ENCODE results near the gene WNT9B. TPM values are rescaled to one million over a fixed set of nuclear protein-coding genes. Genes with fewer than 3 reads are reported as not detected.

Gene WNT9B
- total and polyA plus RNA-seq, 2 of the 13 experiments (the other 11 are each of a cell fraction or from before 2014, with no cell fraction given), result not detected

DNA sequence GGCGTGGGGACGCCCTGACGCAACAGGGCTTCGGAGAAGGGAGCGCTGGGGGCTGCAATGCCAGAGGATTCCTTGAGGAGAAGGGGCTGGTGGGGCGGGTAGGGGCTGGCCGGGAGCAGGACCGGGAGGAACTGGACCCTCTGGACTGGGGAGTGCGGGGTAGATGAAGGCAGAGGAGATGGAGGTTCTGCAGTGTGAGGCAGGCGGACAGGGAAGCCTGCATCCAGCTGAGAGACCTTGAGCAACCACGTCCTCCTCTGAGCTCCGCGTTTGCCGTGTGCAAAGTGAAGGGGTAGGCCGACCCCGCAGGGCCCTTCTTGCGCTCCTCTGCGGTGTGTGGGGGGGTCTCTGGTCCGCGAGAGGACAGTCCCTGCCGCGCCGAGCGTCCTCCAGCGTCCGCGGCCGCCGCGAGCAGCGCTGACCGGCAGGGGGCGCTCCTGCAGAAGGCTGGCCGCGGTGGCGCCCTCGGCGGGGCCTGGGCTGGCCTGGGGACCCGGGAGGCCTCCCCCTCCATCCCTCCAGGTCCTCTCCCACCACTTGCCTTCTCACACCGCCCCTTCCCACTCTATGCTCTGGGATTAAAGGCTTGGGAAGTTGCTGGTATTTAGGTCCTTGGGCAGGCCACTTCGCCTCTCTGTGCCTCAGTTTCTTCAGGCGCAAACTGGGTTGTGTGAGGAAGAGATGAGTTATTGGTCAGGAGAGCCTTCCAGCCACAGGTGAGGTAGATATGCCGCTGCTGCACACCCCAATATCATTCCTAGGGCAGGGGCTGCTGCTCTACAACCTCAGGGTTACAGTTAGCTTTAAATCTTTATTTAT is 9.6 kb upstream of the WNT9B start (continued):
- TF ChIP-seq MXD4 (CRISPR knock-in tag; IDR thresholded peaks at IDR 0.05) (peak; percentile 69; the same call in 1 of the 2 replicates), ATRX (CRISPR knock-in tag; IDR thresholded peaks at IDR 0.05; ENCODE audit: borderline replicate concordance) (no peak), PHF8 (CRISPR knock-in tag; IDR thresholded peaks at IDR 0.05) (no peak), RNF2 (conservative IDR thresholded peaks at IDR 0.05; ENCODE audit: low read depth) (no peak), PAX8 (CRISPR knock-in tag; IDR thresholded peaks at IDR 0.05; ENCODE audit: borderline replicate concordance) (0 out of 2 replicates have a peak, but pooled peaks have one; percentile 43), SAP130 (CRISPR knock-in tag; IDR thresholded peaks at IDR 0.05; ENCODE audit: low read depth) (no peak), ATF1 (CRISPR knock-in tag; IDR thresholded peaks at IDR 0.05) (no peak), IRF2 (CRISPR knock-in tag; IDR thresholded peaks at IDR 0.05) (0 out of 2 replicates have a peak, but pooled peaks have one; percentile 31), ZNF776 (CRISPR knock-in tag; IDR thresholded peaks at IDR 0.05) (no peak), ZNF430 (CRISPR knock-in tag; IDR thresholded peaks at IDR 0.05) (no peak), BRCA1 (CRISPR knock-in tag; IDR thresholded peaks at IDR 0.05) (no peak), ZZZ3 (CRISPR knock-in tag; IDR thresholded peaks at IDR 0.05; ENCODE audit: borderline replicate concordance) (no peak), ZNF383 (CRISPR knock-in tag; IDR thresholded peaks at IDR 0.05; ENCODE audit: borderline replicate concordance) (no peak), MEIS2 (CRISPR knock-in tag; IDR thresholded peaks at IDR 0.05) (no peak), SP2 (CRISPR knock-in tag; IDR thresholded peaks at IDR 0.05) (peak; percentile 44; the same call in 1 of the 2 replicates), JUND (CRISPR knock-in tag; IDR thresholded peaks at IDR 0.05) (no peak), ATAD3A (CRISPR knock-in tag; IDR thresholded peaks at IDR 0.05) (no peak)
- TF ChIP-seq, protein P1, sequence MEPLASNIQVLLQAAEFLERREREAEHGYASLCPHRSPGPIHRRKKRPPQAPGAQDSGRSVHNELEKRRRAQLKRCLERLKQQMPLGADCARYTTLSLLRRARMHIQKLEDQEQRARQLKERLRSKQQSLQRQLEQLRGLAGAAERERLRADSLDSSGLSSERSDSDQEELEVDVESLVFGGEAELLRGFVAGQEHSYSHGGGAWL (CRISPR knock-in tag; IDR thresholded peaks at IDR 0.05), result no peak; the same call in 1 of the 2 replicates
- TF ChIP-seq, protein P2, sequence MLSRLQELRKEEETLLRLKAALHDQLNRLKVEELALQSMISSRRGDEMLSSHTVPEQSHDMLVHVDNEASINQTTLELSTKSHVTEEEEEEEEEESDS (CRISPR knock-in tag; IDR thresholded peaks at IDR 0.05; ENCODE audit: borderline replicate concordance), result no peak
- TF ChIP-seq, protein P3, sequence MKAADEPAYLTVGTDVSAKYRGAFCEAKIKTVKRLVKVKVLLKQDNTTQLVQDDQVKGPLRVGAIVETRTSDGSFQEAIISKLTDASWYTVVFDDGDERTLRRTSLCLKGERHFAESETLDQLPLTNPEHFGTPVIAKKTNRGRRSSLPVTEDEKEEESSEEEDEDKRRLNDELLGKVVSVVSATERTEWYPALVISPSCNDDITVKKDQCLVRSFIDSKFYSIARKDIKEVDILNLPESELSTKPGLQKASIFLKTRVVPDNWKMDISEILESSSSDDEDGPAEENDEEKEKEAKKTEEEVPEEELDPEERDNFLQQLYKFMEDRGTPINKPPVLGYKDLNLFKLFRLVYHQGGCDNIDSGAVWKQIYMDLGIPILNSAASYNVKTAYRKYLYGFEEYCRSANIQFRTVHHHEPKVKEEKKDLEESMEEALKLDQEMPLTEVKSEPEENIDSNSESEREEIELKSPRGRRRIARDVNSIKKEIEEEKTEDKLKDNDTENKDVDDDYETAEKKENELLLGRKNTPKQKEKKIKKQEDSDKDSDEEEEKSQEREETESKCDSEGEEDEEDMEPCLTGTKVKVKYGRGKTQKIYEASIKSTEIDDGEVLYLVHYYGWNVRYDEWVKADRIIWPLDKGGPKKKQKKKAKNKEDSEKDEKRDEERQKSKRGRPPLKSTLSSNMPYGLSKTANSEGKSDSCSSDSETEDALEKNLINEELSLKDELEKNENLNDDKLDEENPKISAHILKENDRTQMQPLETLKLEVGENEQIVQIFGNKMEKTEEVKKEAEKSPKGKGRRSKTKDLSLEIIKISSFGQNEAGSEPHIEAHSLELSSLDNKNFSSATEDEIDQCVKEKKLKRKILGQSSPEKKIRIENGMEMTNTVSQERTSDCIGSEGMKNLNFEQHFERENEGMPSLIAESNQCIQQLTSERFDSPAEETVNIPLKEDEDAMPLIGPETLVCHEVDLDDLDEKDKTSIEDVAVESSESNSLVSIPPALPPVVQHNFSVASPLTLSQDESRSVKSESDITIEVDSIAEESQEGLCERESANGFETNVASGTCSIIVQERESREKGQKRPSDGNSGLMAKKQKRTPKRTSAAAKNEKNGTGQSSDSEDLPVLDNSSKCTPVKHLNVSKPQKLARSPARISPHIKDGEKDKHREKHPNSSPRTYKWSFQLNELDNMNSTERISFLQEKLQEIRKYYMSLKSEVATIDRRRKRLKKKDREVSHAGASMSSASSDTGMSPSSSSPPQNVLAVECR (CRISPR knock-in tag; IDR thresholded peaks at IDR 0.05; ENCODE audit: borderline replicate concordance), result peak; percentile 46; the same call in 1 of the 2 replicates
- TF ChIP-seq, protein P4, sequence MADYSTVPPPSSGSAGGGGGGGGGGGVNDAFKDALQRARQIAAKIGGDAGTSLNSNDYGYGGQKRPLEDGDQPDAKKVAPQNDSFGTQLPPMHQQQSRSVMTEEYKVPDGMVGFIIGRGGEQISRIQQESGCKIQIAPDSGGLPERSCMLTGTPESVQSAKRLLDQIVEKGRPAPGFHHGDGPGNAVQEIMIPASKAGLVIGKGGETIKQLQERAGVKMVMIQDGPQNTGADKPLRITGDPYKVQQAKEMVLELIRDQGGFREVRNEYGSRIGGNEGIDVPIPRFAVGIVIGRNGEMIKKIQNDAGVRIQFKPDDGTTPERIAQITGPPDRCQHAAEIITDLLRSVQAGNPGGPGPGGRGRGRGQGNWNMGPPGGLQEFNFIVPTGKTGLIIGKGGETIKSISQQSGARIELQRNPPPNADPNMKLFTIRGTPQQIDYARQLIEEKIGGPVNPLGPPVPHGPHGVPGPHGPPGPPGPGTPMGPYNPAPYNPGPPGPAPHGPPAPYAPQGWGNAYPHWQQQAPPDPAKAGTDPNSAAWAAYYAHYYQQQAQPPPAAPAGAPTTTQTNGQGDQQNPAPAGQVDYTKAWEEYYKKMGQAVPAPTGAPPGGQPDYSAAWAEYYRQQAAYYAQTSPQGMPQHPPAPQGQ (CRISPR knock-in tag; IDR thresholded peaks at IDR 0.05; ENCODE audit: borderline replicate concordance), result no peak
